ENCODE data around the gene NEK6.
A peak's percentile ranks its signal among the peaks of the same experiment; 100 is the strongest.

Gene NEK6

GRCh38 chr9:124384846-124385245 lies 127.1 kb downstream of the NEK6 start:
- DNase-seq, result no peak

GRCh38 chr9:124385623-124386022 lies 127.9 kb downstream of the NEK6 start:
- no peak for DNase-seq

GRCh38 chr9:124386201-124386600 lies 128.5 kb downstream of the NEK6 start:
- DNase-seq, result no peak

GRCh38 chr9:124388275-124389048 lies 130.7 kb downstream of the NEK6 start:
- no peak for DNase-seq

- no peak for DNase-seq
Measured at GRCh38 chr9:124389146-124389939, 131.6 kb downstream of the NEK6 start.

GRCh38 chr9:124390794-124391658 lies 133.3 kb downstream of the NEK6 start:
- DNase-seq, result peak; percentile 70

- DNase-seq, result no peak
Measured at GRCh38 chr9:124392254-124392870, 134.6 kb downstream of the NEK6 start.

GRCh38 chr9:124392871-124393460 lies 135.2 kb downstream of the NEK6 start:
- DNase-seq, result peak; percentile 96

- no peak for DNase-seq
Measured at GRCh38 chr9:124394167-124394566, 136.4 kb downstream of the NEK6 start.

GRCh38 chr9:124394596-124394995 lies 136.8 kb downstream of the NEK6 start:
- no peak for DNase-seq

GRCh38 chr9:124395826-124396225 lies 138.1 kb downstream of the NEK6 start:
- no peak for DNase-seq

- no peak for DNase-seq
Measured at GRCh38 chr9:124398191-124398935, 140.6 kb downstream of the NEK6 start.

- DNase-seq, result peak; percentile 45
Measured at GRCh38 chr9:124399323-124399967, 141.7 kb downstream of the NEK6 start.

GRCh38 chr9:124399968-124400940 lies 142.5 kb downstream of the NEK6 start:
- DNase-seq, result no peak
